22Rv1 (cell line): ENCODE data around the gene ABCF2.

Experiments used
- H3K27ac ChIP-seq: fragments of 450-650 bp; 2 replicates; pipeline ENCODE4 v1.5.1; 2017
- CTCF ChIP-seq: fragments of 450-650 bp; IDR thresholded peaks from 2 replicates; pipeline ENCODE4 v1.5.1; 2017; ENCODE audit warnings: mild to moderate bottlenecking
- ZFX ChIP-seq: fragments of 450-650 bp; IDR thresholded peaks from 2 replicates; pipeline ENCODE4 v1.6.1; 2017; ENCODE audit warnings: antibody characterized with exemption, borderline replicate concordance

ABCF2 gene

GRCh38 chr7:151179287-151179860 is 47.6 kb downstream of the ABCF2 start:
- TF ChIP-seq ZFX (no peak), CTCF (no peak)
- H3K27ac ChIP-seq = no peak overlapping the region

- TF ChIP-seq ZFX (no peak), CTCF (no peak)
- H3K27ac ChIP-seq = no peak overlapping the region
These were observed 48.2 kb downstream of the ABCF2 start for GRCh38 chr7:151178831-151179230.

GRCh38 chr7:151178236-151178635 is 48.8 kb downstream of the ABCF2 start:
- no peak overlapping the region for H3K27ac ChIP-seq
- TF ChIP-seq CTCF = no peak
- TF ChIP-seq ZFX = no peak

- TF ChIP-seq CTCF (no peak), ZFX (no peak)
- no peak overlapping the region for H3K27ac ChIP-seq
These were observed 49.7 kb downstream of the ABCF2 start for GRCh38 chr7:151177310-151177709.

- no peak overlapping the region for H3K27ac ChIP-seq
- TF ChIP-seq CTCF = no peak
- TF ChIP-seq ZFX = no peak
These were observed 50.6 kb downstream of the ABCF2 start for GRCh38 chr7:151176401-151176800.

- no peak overlapping the region for H3K27ac ChIP-seq
- TF ChIP-seq CTCF (peak; percentile 69), ZFX (no peak)
These were observed 51.2 kb downstream of the ABCF2 start for GRCh38 chr7:151175793-151176311.

- H3K27ac ChIP-seq = no peak overlapping the region
- TF ChIP-seq CTCF (no peak), ZFX (no peak)
These were observed 51.8 kb downstream of the ABCF2 start for GRCh38 chr7:151175047-151175792.
